ENCODE results near the gene CH25H.

The CH25H gene

GRCh38 chr10:89165923-89166322 is 41.2 kb downstream of the CH25H start:
- no peak for TF ChIP-seq CTCF (IDR thresholded peaks at IDR 0.05; ENCODE audit: insufficient read depth, missing control alignments)
- DNase-seq (ENCODE audit: insufficient read length, low spot score) (no peak), FAIRE-seq (no peak)

GRCh38 chr10:89164920-89165319 is 42.2 kb downstream of the CH25H start:
- no peak for FAIRE-seq
- no peak for DNase-seq (ENCODE audit: insufficient read length, low spot score)
- no peak for TF ChIP-seq CTCF (IDR thresholded peaks at IDR 0.05; ENCODE audit: insufficient read depth, missing control alignments)

- TF ChIP-seq CTCF (IDR thresholded peaks at IDR 0.05; ENCODE audit: insufficient read depth, missing control alignments): no peak
- FAIRE-seq (no peak), DNase-seq (ENCODE audit: insufficient read length, low spot score) (no peak)
Measured at GRCh38 chr10:89164080-89164479, 43.0 kb downstream of the CH25H start.

GRCh38 chr10:89163265-89163995 is 43.7 kb downstream of the CH25H start:
- FAIRE-seq: no peak

GRCh38 chr10:89162596-89162995 is 44.5 kb downstream of the CH25H start:
- no peak for TF ChIP-seq CTCF (IDR thresholded peaks at IDR 0.05; ENCODE audit: insufficient read depth, missing control alignments)
- FAIRE-seq (no peak), DNase-seq (ENCODE audit: insufficient read length, low spot score) (no peak)

More at GRCh38 chr10:89163265-89163995, 43.7 kb downstream of the CH25H start:
- DNase-seq (ENCODE audit: insufficient read length, low spot score): no peak
- TF ChIP-seq CTCF (IDR thresholded peaks at IDR 0.05; ENCODE audit: insufficient read depth, missing control alignments): no peak

- TF ChIP-seq CTCF (IDR thresholded peaks at IDR 0.05; ENCODE audit: insufficient read depth, missing control alignments): no peak
- FAIRE-seq (no peak), DNase-seq (ENCODE audit: insufficient read length, low spot score) (no peak)
Measured at GRCh38 chr10:89160339-89160738, 46.8 kb downstream of the CH25H start.

GRCh38 chr10:89159761-89160160 is 47.4 kb downstream of the CH25H start:
- no peak for FAIRE-seq
- TF ChIP-seq CTCF (IDR thresholded peaks at IDR 0.05; ENCODE audit: insufficient read depth, missing control alignments): no peak

More at GRCh38 chr10:89159761-89160160, 47.4 kb downstream of the CH25H start:
- DNase-seq (ENCODE audit: insufficient read length, low spot score): no peak
